ENCODE results near the gene PPM1M.

DNA sequence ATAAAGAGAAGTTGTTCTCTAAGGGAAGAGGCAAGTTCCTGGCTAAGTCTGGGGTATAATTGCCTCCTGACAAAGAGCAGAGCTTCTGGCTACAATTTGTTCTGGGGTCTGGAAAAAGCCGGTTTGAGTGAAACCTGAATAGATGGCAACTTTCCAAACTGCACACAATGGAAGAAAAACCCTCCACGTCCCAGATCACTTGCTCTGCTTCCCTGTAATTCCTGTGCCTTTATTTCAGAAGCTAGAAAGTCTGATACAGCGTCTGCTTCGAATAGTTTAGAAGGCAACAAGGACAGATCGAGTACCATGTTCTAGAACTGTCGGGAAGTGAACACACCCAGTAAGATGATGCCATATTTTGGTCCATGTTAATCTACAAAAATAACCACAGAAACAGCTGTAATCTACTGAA lies 34.5 kb downstream of the PPM1M start:
- TF ChIP-seq, protein P1, sequence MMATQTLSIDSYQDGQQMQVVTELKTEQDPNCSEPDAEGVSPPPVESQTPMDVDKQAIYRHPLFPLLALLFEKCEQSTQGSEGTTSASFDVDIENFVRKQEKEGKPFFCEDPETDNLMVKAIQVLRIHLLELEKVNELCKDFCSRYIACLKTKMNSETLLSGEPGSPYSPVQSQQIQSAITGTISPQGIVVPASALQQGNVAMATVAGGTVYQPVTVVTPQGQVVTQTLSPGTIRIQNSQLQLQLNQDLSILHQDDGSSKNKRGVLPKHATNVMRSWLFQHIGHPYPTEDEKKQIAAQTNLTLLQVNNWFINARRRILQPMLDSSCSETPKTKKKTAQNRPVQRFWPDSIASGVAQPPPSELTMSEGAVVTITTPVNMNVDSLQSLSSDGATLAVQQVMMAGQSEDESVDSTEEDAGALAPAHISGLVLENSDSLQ (IDR thresholded peaks at IDR 0.05), result no peak
- TF ChIP-seq BHLHE40 (IDR thresholded peaks at IDR 0.05; ENCODE audit: borderline replicate concordance), result no peak
